Activated CD4-positive, CD25-positive, alpha-beta regulatory T cell treated with anti-CD3 and anti-CD28 coated beads, Interleukin-2, amount 50 U/mL, for 72 hours (primary cell): Measurements from ENCODE around the gene SMG9.
"Not testable (repeated sequence)": the region's sequence is repeated elsewhere in the genome, so short reads cannot be mapped to it uniquely, and the experiment has no call there.

ENCODE experiments used
- DNase-seq: peaks from one replicate; pipeline ENCODE4 v3.0.0; 2021

SMG9 gene

DNA sequence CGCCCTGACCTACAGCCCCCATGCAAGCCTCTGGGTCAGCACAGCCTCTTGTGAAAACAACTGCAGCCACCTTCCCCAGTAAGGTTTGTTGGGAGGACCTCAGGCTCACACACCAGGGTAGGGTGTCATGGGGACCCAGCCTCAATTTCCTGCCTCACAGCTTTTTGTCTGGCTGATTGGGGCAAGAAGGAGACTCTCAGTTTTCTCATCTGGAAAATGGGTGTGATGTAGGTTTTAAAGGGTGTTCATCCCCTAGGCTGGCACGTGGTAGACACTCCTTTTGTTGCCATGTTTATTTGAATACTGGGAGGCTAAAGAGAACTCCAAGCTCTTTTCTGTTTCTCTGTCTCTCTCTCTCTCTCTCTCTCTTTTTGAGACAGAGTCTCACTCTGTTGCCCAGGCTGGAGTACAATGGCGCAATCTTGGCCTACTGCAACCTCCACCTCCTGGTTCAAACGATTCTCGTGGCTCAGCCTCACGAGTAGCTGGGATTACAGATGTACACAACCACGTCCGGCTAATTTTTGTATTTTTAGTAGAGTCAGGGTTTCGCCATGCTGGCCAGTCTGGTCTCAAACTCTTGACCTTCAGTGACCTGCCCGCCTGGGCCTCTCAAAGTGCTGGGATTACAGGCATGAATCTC, 66.6 kb downstream of the SMG9 start:
- DNase-seq: no peak

DNA sequence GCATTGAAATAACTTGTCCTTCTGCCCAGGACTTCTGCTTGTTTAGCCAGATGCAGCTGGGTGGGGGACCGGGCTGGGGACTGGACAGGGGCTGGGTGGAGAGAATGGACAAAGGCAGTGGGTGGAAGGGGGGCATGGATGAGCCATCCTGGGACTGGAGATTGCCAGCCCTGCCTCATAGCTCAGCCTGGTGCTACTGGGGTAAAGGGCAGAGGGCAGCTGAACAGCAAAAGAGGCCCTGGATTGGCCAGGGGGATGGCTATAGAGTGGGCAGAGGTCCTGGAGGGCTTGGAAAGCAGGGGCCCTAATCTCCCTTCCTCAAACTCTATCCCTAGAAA, 67.1 kb downstream of the SMG9 start:
- DNase-seq: no peak

DNA sequence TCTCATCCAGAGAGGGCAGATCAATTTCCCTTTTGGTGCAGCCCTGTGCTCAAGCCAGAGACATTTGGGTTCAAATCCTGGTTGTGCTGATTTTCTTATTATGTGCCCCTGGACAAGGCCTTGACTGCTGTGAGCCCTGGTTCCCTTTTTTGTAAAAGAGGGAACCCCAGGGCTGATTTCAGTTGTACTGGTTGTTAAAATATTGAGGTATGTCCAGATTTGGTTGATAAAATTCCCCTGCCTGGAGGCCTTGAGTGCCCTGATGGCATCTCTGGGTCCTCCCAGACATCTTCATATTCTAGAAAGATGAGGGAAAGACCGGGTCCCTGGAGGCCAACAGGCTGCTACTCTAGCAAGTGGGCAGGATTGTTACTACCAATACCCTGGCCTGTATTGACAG, 70.4 kb downstream of the SMG9 start:
- DNase-seq: no peak

DNA sequence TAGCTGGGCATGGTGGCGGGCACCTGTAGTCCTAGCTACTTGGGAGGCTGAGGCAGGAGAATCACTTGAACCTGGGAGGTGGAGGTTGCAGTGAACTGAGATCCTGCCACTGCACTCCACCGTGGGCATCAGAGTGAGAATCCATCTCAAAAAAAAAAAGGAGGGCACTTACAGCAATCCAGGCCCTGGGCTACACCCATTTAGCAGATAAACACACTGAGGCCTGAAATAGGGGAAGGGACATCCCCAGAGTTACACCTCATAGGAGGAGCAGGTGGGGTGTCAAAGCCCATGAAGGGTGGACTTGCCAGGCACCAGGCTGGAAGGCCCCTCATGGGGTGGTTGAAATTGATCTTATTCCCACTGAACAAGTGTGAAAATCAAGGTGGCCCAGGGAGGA, 70.9 kb downstream of the SMG9 start:
- no peak for DNase-seq

DNA sequence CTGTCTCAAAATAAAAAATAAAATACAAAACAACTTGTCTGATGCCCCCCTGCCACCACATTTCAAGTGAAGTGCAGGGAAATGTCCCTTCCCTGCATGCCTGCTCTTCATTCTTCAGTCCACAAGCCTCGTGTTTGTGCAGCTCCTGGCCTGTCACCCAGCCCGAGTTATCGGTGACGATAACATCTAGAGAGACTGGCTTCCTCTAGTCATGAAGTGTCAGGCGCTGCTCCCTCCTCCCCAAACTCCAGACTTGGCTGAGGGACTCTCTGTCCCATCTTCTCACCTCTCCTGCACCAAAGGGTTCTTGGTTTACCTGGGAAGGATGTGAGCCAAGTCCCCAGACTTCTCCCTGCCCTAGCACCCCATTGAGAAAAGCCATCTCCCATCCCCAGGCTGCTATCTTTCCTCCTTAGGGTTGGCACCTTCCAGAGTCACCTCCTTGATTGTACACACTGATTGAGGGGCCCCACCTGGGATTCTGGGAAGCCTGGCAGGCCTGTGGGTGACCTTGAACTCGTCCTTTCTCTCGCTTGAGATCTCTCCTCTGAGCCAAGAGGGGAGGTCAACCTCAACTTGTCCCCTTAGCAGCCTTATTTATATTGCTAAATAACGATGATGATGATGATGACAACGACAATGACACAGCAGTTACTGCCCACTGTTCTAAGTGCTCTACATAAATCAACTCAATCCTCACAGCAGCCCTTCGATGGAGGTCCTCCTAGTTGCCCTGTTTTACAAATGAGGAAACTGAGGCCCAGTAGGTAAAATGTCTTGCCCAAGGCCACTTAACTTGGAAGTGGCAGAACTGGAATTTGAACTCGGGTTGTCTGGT, 71.7 kb downstream of the SMG9 start:
- no peak for DNase-seq

DNA sequence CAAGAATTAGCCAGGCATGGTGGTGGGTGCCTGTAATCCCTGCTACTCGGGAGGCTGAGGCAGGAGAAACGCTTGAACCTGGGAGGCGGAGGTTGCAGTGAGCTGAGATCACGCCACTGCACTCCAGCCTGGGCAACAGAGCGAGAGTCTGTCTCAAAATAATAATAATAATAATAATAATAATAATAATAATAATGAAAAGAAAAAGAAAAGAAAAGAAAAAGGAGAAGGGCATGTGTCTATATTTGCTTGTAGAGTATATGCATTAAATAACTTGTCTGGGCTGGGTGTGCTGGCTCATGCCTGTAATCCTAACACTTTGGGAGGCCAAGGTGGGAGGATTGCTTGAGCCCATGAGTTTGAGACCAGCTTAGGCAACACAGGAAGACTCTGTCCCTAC, 72.5 kb downstream of the SMG9 start:
- DNase-seq: not testable (repeated sequence)

DNA sequence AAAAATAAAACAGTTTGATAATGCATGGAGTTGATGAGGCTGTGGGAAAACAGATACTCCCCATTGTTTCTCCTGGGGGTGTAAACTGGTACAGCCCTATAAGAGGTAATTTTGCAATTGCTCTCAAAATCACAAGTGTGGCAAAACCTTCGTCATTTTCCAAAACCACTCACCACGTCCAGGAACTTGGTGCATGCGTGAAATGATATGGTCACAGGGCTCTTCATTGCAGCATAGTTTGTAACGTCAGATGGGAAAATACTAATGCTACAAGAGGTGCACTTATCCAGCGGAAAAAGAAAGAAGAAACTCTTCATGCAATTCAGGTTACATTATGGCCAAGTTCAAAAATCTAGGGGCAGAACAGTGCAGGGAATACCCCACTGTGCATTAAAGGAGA, 72.9 kb downstream of the SMG9 start:
- DNase-seq: no peak

DNA sequence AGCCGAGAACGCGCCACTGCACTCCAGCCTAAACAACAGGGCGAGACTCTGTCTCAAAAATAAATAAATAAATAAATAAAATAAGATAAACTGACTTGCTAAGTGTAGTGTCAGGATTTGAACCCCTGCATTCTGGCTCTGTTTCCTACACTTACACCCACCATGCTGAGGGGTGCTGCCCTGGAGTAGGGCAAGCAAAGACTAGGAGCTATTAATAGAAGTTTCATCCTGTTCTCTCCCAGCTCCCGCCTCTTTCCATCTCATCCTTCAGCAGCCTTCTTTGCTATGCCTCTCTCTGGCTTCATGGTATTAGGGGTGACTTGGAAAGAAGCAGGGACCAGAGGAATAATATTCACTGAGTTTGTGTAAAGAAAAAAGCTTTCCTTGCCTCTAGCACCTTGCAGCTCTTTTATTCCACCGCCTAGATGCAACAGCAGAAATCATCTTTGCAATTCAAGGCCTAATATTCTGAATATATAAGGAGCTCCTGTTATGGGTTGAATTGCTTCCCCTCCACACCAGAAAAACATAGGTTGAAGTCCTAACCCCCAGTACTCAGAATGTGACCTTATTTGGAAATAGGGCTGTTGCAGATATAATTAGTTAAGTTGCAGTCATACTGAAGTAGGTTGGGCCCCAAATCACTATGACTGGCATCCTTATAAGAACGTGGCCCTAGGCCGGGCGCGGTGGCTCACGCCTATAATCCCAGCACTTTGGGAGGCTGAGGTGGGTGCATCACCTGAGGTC, 76.1 kb downstream of the SMG9 start:
- no peak for DNase-seq
